ENCODE measurements around the gene TGM2. TPM values are rescaled to one million over a fixed set of nuclear protein-coding genes. Genes with fewer than 3 reads are reported as not detected.

Gene TGM2
- total RNA-seq, 2 donors from 2014 or later = 0.27 to 0.37 TPM

DNA sequence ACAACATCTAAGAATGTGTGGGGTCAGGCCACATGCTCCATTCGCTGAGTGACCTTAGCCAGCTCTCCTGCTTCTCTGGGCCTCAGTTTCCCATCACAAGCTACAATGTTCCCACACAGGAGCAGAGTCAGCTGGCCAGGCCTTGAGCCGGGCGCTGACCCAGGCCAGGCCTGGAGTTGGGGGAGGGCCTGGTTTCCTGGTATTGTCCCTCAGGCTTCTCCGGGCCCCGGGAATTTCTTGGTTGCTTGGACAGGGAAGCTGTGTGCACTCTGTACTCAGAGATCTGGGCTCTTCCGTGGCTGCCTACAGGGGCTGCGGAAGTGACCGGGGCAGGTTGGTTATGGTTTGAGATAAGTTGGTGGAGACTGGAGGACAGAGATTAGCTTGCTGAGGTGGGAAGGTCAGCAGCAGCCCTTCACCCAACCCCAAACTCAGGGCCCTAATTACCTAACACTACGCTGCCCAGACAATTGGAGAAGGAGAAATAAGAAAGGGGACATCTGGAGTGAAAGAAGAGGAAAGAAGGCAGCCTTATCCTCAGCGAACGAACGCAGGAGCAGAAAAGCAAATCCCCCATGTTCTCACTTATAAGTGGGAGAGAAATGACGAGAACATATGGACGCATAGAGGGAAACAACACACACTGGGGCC, 6.2 kb downstream of the TGM2 start:
- no peak for TF ChIP-seq CTCF (conservative IDR thresholded peaks at IDR 0.05)

GRCh38 chr20:38157635-38158495, 7.2 kb downstream of the TGM2 start:
- Histone ChIP-seq H3K27me3 (ENCODE audit: control insufficient read depth, insufficient read depth, low read length, poor library complexity, severe bottlenecking) (no peaks in the 10 kb centered on the region), H3K27ac (ENCODE audit: low read depth, low read length) (no peak overlapping the region), H3K4me1 (ENCODE audit: control insufficient read depth, insufficient read depth, low read length) (no peaks in the 10 kb centered on the region), H3K4me3 (ENCODE audit: low read length) (no peak overlapping the region), H3K36me3 (ENCODE audit: control insufficient read depth, insufficient read depth, low read length) (no peaks in the 10 kb centered on the region), H3K9me3 (ENCODE audit: control insufficient read depth, low read length) (no peaks in the 10 kb centered on the region), H3K9ac (ENCODE audit: extremely low read depth, low read length, poor library complexity, severe bottlenecking) (no peak overlapping the region)
- DNase-seq = no peak
- Mint-ChIP-seq H3K27ac (no peak overlapping the region), H3K9me3 (no peaks in the 10 kb centered on the region), H3K4me3 (no peak overlapping the region), H3K4me1 (no peaks in the 10 kb centered on the region), H3K36me3 (ENCODE audit: low read depth) (no peaks in the 10 kb centered on the region), H3K27me3 (ENCODE audit: insufficient read depth) (no peaks in the 10 kb centered on the region)
- 91 to 99% methylated on average over 10 to 14 of the region's 14 CpGs for WGBS, 2 experiments (ENCODE audit: insufficient coverage in 1 of 2, insufficient read length in 1 of 2)
- no peak for TF ChIP-seq CTCF (conservative IDR thresholded peaks at IDR 0.05)

More for the DNA sequence above, 6.2 kb downstream of the TGM2 start:
- H3K9me3 ChIP-seq (ENCODE audit: control insufficient read depth, low read length) = no peaks in the 10 kb centered on the region
- Mint-ChIP-seq H3K4me3 (no peak overlapping the region), H3K36me3 (ENCODE audit: low read depth) (no peaks in the 10 kb centered on the region), H3K27ac (peak overlapping the region; percentile 50), H3K27me3 (ENCODE audit: insufficient read depth) (no peaks in the 10 kb centered on the region), H3K9me3 (no peaks in the 10 kb centered on the region), H3K4me1 (no peaks in the 10 kb centered on the region)
- DNase-seq = no peak
- no peak overlapping the region for H3K9ac ChIP-seq (ENCODE audit: extremely low read depth, low read length, poor library complexity, severe bottlenecking)
- H3K4me1 ChIP-seq (ENCODE audit: control insufficient read depth, insufficient read depth, low read length) = no peaks in the 10 kb centered on the region
- no peak overlapping the region for H3K4me3 ChIP-seq (ENCODE audit: low read length)
- H3K36me3 ChIP-seq (ENCODE audit: control insufficient read depth, insufficient read depth, low read length) = no peaks in the 10 kb centered on the region
- no peaks in the 10 kb centered on the region for H3K27me3 ChIP-seq (ENCODE audit: control insufficient read depth, insufficient read depth, low read length, poor library complexity, severe bottlenecking)
- WGBS, 2 experiments (ENCODE audit: insufficient coverage in 1 of 2, insufficient read length in 1 of 2) = 82 to 95% methylated on average over 3 to 14 of the region's 14 CpGs
- H3K27ac ChIP-seq (ENCODE audit: low read depth, low read length) = no peak overlapping the region

DNA sequence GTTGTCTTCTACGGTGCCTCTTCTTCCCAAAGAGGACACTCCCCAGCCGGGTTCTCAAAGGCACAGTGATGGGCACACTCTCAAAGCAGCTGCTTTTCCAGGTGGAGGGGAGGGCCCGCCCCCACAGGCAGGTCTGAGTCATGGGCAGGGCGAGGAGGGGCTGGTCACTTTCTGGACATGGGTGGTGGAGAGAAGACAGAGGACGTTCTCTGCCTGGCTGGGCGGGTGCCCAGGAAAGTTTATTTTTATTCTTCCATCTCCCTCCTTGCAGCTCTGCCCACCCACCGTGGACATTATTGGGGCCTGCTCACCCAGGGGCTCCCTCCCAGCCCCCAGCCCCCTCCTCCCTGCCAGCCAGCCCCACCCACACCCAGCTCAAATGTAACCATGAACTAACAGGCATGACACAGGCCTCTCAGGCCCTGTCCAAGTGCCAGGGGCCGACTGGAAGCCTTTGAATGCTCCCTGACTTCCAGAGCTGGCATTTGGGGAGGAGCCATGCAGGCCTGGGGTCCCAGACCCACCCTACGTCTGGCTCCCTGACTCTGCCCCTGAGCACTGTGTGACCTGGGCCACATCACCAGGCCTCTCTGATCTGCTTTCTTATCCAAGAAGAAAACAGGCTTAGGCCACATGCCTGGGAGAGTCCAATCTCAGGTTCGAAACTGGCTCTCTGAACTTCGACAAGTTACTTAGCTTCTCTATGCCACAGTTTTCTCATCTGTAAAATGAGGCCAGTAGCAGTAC, 8.0 kb downstream of the TGM2 start:
- Histone ChIP-seq H3K36me3 (ENCODE audit: control insufficient read depth, insufficient read depth, low read length) (no peaks in the 10 kb centered on the region), H3K4me3 (ENCODE audit: low read length) (no peak overlapping the region), H3K4me1 (ENCODE audit: control insufficient read depth, insufficient read depth, low read length) (no peaks in the 10 kb centered on the region), H3K9ac (ENCODE audit: extremely low read depth, low read length, poor library complexity, severe bottlenecking) (no peak overlapping the region), H3K27me3 (ENCODE audit: control insufficient read depth, insufficient read depth, low read length, poor library complexity, severe bottlenecking) (no peaks in the 10 kb centered on the region), H3K9me3 (ENCODE audit: control insufficient read depth, low read length) (no peaks in the 10 kb centered on the region), H3K27ac (ENCODE audit: low read depth, low read length) (no peak overlapping the region)
- no peaks in the 10 kb centered on the region for H3K27me3 Mint-ChIP-seq (ENCODE audit: insufficient read depth)
- DNase-seq = no peak
- no peak for TF ChIP-seq CTCF (conservative IDR thresholded peaks at IDR 0.05)
- no peak overlapping the region for H3K27ac Mint-ChIP-seq
- no peaks in the 10 kb centered on the region for H3K9me3 Mint-ChIP-seq
- no peaks in the 10 kb centered on the region for H3K4me1 Mint-ChIP-seq
- H3K36me3 Mint-ChIP-seq (ENCODE audit: low read depth) = no peaks in the 10 kb centered on the region
- 77 to 89% methylated on average over 5 to 11 of the region's 11 CpGs for whole genome bisulfite sequencing, 2 experiments (ENCODE audit: insufficient coverage in 1 of 2, insufficient read length in 1 of 2)
- H3K4me3 Mint-ChIP-seq = no peak overlapping the region
